HepG2 (cell line): ENCODE results near the gene GNG7. TPM values are rescaled to one million over a fixed set of nuclear protein-coding genes. Genes with fewer than 3 reads are reported as not detected.

Source experiments
- CC2D1A ChIP-seq: sonication (generic); formaldehyde crosslinking; IDR thresholded peaks from 2 replicates; pipeline ENCODE4 v1.8.1; 2023; ENCODE audit warnings: mild to moderate bottlenecking, missing genetic modification reagents
- CCDC6 ChIP-seq: sonication (generic); formaldehyde crosslinking; IDR thresholded peaks from 2 replicates; pipeline ENCODE4 v1.8.1; 2022; ENCODE audit warnings: mild to moderate bottlenecking, missing genetic modification reagents, moderate library complexity
- CTCF ChIP-seq: sonication (generic); formaldehyde crosslinking; IDR thresholded peaks from 2 replicates; pipeline ENCODE4 v1.5.0; 2020; ENCODE audit warnings: mild to moderate bottlenecking, missing genetic modification reagents, moderate library complexity
- DNMT3B ChIP-seq: conservative IDR thresholded peaks from 2 replicates; pipeline ENCODE4 v1.6.1; 2016; ENCODE audit warnings: missing biosample characterization, control low read depth
- ELK4 ChIP-seq: sonication (generic); formaldehyde crosslinking; IDR thresholded peaks from 2 replicates; pipeline ENCODE4 v1.9.0; 2021; ENCODE audit warnings: missing genetic modification reagents, borderline replicate concordance
- GABPB1 ChIP-seq: IDR thresholded peaks from 2 replicates; pipeline ENCODE4 v1.6.1; 2016; ENCODE audit warnings: mild to moderate bottlenecking, missing genetic modification reagents, moderate library complexity, missing compliant biosample characterization
- KDM3A ChIP-seq: IDR thresholded peaks from 2 replicates; pipeline ENCODE4 v1.6.1; 2018; ENCODE audit warnings: low read depth, missing compliant biosample characterization
- KDM6A ChIP-seq: IDR thresholded peaks from 2 replicates; pipeline ENCODE4 v1.6.1; 2016; ENCODE audit warnings: low read depth
- KLF11 ChIP-seq: IDR thresholded peaks from 2 replicates; pipeline ENCODE4 v1.6.1; 2016; ENCODE audit warnings: missing compliant biosample characterization
- MIXL1 ChIP-seq: IDR thresholded peaks from 2 replicates; pipeline ENCODE4 v1.6.1; 2016
- NFIB ChIP-seq: sonication (generic); formaldehyde crosslinking; IDR thresholded peaks from 2 replicates; pipeline ENCODE4 v1.9.0; 2021; ENCODE audit warnings: missing genetic modification reagents, mild to moderate bottlenecking, borderline replicate concordance
- NR3C1 ChIP-seq: sonication (generic); formaldehyde crosslinking; IDR thresholded peaks from 2 replicates; pipeline ENCODE4 v1.4.0; 2020; ENCODE audit warnings: missing genetic modification reagents
- REL ChIP-seq: sonication (generic); formaldehyde crosslinking; conservative IDR thresholded peaks from 2 replicates; pipeline ENCODE4 v1.8.0; 2022; ENCODE audit warnings: mild to moderate bottlenecking, missing genetic modification reagents, moderate library complexity
- SATB2 ChIP-seq: sonication (generic); formaldehyde crosslinking; IDR thresholded peaks from 2 replicates; pipeline ENCODE4 v1.5.0; 2020; ENCODE audit warnings: missing genetic modification reagents
- SETDB1 ChIP-seq: sonication (generic); formaldehyde crosslinking; IDR thresholded peaks from 2 replicates; pipeline ENCODE4 v1.5.1; 2020; ENCODE audit warnings: missing genetic modification reagents, mild to moderate bottlenecking, borderline replicate concordance
- TBL1XR1 ChIP-seq: fragments of 150-350 bp; IDR thresholded peaks from 2 replicates; pipeline ENCODE4 v1.6.1; 2014; ENCODE audit warnings: borderline replicate concordance, low read length; ENCODE audit not compliant: partially characterized antibody
- ZBTB7A ChIP-seq: sonication (generic); formaldehyde crosslinking; IDR thresholded peaks from 2 replicates; pipeline ENCODE4 v1.8.0; 2022; ENCODE audit warnings: mild to moderate bottlenecking, missing genetic modification reagents
- ZFP62 ChIP-seq: sonication (generic); formaldehyde crosslinking; IDR thresholded peaks from 2 replicates; pipeline ENCODE4 v1.4.0; 2020; ENCODE audit warnings: missing genetic modification reagents
- ZNF235 ChIP-seq: sonication (generic); formaldehyde crosslinking; IDR thresholded peaks from 2 replicates; pipeline ENCODE4 v1.8.1; 2023; ENCODE audit warnings: mild to moderate bottlenecking, missing genetic modification reagents, borderline replicate concordance
- ZNF431 ChIP-seq: sonication (generic); formaldehyde crosslinking; IDR thresholded peaks from 2 replicates; pipeline ENCODE4 v1.9.0; 2022; ENCODE audit warnings: missing genetic modification reagents, low read depth, mild to moderate bottlenecking, borderline replicate concordance
- ZNF543 ChIP-seq: sonication (generic); formaldehyde crosslinking; IDR thresholded peaks from 2 replicates; pipeline ENCODE4 v1.4.0; 2020; ENCODE audit warnings: mild to moderate bottlenecking, missing genetic modification reagents
- ZNF589 ChIP-seq: sonication (generic); formaldehyde crosslinking; conservative IDR thresholded peaks from 2 replicates; pipeline ENCODE4 v1.8.0; 2022; ENCODE audit warnings: mild to moderate bottlenecking, moderate library complexity, missing genetic modification reagents
- polyA plus RNA-seq, 8 experiments: library from polyadenylated mRNA; depleted of rRNA in 3 of 8; stranded (reverse) in 7 of 8; unstranded in 1 of 8; fragments of >200 nt; fragmentation: Illumina TruSeq in 4 of 8; extraction: Trizol in 4 of 8; gene quantifications; 2 replicates each; pipeline versions ENCODE4 v1.2.1 to v1.2.3, GENCODE V29; 2011 to 2016; ENCODE audit warnings: low read depth in 4 of 8, missing spikeins in 1 of 8, mixed read lengths in 1 of 8; ENCODE audit not compliant: insufficient read depth in 1 of 8
- total RNA-seq, 5 experiments: library from RNA; depleted of rRNA; stranded (reverse); fragments of >200 nt; fragmentation: Illumina TruSeq; extraction: Trizol; gene quantifications; 2 replicates each; pipeline ENCODE4 v1.2.3, GENCODE V29; 2016; ENCODE audit warnings: low read depth in 1 of 5
- TF ChIP-seq, protein P1 (sequence below): sonication (generic); formaldehyde crosslinking; IDR thresholded peaks from 2 replicates; pipeline ENCODE4 v1.8.1; 2023; ENCODE audit warnings: mild to moderate bottlenecking, moderate library complexity, missing genetic modification reagents
- TF ChIP-seq, protein P2 (sequence below): sonication (generic); formaldehyde crosslinking; IDR thresholded peaks from 2 replicates; pipeline ENCODE4 v1.4.0; 2020; ENCODE audit warnings: missing genetic modification reagents
- TF ChIP-seq, protein P3 (sequence below): sonication (generic); formaldehyde crosslinking; conservative IDR thresholded peaks from 2 replicates; pipeline ENCODE4 v1.4.0; 2020; ENCODE audit warnings: missing genetic modification reagents

The GNG7 gene
- total and polyA plus RNA-seq, 2 of the 13 experiments (the other 11 are each of a cell fraction or from before 2014, with no cell fraction given) = 1.4 to 3.3 TPM

DNA sequence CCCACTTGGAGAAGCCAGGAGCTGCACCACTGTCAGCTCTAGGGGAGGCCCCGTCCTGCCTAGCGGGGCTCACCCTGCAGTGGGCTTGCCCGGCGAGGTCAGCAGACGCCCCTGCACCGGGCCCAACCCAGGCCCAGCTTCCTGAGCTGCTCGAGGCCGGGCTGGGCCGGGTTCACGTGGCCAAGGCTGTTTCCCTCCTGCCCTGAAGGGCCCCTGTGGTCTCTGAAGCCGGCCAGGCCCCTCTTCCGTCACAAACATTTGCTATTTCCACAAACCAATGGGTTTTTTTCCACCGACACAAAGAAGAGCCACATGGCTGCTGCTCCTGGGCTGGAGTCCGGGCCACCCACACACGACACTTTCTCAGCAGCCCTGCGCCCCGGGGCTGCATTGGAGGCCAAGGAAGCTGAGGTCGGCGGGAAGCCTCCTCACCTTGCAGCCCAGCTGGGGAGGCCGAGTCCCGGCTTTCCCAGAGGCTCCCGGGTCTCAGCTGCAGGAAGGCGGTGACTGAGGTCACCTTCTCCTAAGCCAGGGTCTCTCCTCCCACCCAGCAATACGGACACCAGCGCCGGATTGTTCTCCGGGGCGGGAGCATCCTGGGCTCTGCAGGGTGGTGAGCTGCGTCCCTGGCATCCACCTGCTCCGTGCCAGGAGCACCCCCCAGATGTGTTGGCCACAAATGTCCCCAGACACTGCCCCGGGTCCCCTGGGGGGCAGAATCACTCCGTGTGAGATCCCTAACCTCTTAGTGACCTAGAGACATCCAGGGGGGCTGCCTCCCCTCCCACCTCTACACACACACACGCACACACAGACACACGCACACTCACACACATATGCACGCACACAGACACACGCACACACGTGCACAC lies 146.0 kb downstream of the GNG7 start (continued):
- TF ChIP-seq, protein P1, sequence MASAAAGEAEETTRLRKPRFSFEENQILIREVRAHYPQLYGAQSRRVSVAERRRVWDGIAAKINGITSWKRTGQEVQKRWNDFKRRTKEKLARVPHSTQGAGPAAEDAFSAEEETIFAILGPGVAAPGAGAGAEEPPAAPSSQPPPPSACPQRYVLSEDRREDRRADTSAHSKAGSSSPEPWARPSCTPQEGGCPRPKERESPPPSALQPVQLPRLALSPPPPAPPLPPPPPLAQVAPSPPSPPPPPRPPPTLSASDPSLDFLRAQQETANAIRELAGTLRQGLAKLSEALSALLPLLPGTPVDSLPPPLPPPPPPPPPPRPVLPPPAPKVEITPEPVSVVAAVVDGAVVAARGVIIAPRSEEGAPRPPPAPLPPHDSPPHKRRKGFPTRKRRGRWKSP (CRISPR knock-in tag) = no peak
- TF ChIP-seq, protein P2, sequence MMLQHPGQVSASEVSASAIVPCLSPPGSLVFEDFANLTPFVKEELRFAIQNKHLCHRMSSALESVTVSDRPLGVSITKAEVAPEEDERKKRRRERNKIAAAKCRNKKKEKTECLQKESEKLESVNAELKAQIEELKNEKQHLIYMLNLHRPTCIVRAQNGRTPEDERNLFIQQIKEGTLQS = no peak
- TF ChIP-seq KDM3A (CRISPR knock-in tag) = no peak
- no peak for TF ChIP-seq NR3C1 (CRISPR knock-in tag)
- 0 out of 2 replicates have a peak, but pooled peaks have one; percentile 8 for TF ChIP-seq ZBTB7A (CRISPR knock-in tag)
- 0 out of 2 replicates have a peak, but pooled peaks have one; percentile 28 for TF ChIP-seq ZNF543 (CRISPR knock-in tag)
- no peak for TF ChIP-seq DNMT3B
- no peak for TF ChIP-seq ZNF589
- peak; percentile 75; the same call in 1 of the 2 replicates for TF ChIP-seq SATB2 (CRISPR knock-in tag)
- TF ChIP-seq TBL1XR1 = no peak
- no peak for TF ChIP-seq ZFP62 (CRISPR knock-in tag)
- peak; percentile 68 for TF ChIP-seq GABPB1 (CRISPR knock-in tag)
- TF ChIP-seq SETDB1 = 0 out of 2 replicates have a peak, but pooled peaks have one; percentile 36
- TF ChIP-seq REL = no peak
- no peak for TF ChIP-seq CTCF
- TF ChIP-seq CC2D1A (CRISPR knock-in tag) = no peak
- TF ChIP-seq MIXL1 = no peak
- TF ChIP-seq NFIB = no peak
- TF ChIP-seq ELK4 (CRISPR knock-in tag) = no peak
- TF ChIP-seq KLF11 (CRISPR knock-in tag) = peak; percentile 44; the same call in 1 of the 2 replicates
- TF ChIP-seq KDM6A (CRISPR knock-in tag) = no peak
- no peak for TF ChIP-seq ZNF431
- TF ChIP-seq CCDC6 (CRISPR knock-in tag) = no peak
- TF ChIP-seq, protein P3, sequence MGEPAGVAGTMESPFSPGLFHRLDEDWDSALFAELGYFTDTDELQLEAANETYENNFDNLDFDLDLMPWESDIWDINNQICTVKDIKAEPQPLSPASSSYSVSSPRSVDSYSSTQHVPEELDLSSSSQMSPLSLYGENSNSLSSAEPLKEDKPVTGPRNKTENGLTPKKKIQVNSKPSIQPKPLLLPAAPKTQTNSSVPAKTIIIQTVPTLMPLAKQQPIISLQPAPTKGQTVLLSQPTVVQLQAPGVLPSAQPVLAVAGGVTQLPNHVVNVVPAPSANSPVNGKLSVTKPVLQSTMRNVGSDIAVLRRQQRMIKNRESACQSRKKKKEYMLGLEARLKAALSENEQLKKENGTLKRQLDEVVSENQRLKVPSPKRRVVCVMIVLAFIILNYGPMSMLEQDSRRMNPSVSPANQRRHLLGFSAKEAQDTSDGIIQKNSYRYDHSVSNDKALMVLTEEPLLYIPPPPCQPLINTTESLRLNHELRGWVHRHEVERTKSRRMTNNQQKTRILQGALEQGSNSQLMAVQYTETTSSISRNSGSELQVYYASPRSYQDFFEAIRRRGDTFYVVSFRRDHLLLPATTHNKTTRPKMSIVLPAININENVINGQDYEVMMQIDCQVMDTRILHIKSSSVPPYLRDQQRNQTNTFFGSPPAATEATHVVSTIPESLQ (CRISPR knock-in tag) = no peak
- TF ChIP-seq ZNF235 (CRISPR knock-in tag) = peak; percentile 75; the same call in 1 of the 2 replicates
